ENCODE data around the gene COX19. TPM values are rescaled to one million over a fixed set of nuclear protein-coding genes. Genes with fewer than 3 reads are reported as not detected.

COX19 gene
- total RNA-seq, 2 donors from 2014 or later: 7.2 to 18.1 TPM

DNA sequence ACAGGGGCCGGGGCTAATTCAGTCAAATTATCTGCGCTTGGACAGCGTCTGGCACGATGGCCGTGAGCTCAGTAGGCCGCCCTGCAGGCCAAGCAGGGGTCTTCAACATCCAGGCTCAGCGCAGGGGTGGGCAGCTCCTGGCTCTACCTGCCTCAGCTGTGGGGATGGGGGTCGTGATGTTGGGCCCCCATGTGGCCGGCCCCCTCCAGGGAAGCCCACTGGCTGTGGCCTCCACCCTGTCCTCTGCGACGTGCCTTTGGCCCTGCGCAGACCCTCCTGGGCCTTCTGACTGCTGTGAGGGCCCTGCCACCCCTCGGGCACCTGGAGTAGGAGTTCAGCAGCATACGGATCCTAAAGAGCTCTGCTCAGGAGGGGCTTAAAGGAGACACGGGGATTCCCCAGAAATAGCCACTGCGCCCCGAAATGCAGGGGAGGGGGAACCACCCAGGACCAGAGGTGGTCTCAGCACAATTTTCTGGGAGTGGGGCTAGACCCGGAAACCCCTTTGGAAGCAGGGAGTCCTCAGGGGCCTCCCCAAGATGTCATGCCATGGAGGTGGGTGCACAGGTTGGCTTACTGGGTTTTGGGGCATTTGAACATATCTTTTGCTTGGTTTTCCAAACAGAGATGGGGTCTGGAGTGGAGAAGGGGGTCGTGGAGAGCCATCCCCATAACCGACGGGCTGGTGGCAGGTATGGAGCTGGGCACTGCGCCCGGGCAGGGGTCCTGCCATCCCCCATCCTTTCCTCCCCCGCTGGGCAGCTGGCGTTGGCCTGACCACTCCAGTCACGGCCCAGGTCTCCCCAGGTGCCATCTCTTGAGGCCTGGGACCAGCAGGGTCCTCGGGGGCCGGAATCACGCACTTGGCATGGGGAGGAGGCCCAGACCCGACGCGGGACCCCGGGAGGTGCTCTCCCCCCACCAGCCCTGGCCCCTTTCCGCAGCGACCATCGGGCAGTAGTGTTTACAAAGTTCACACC lies 16.8 kb downstream of the COX19 start:
- TF ChIP-seq, protein P1, sequence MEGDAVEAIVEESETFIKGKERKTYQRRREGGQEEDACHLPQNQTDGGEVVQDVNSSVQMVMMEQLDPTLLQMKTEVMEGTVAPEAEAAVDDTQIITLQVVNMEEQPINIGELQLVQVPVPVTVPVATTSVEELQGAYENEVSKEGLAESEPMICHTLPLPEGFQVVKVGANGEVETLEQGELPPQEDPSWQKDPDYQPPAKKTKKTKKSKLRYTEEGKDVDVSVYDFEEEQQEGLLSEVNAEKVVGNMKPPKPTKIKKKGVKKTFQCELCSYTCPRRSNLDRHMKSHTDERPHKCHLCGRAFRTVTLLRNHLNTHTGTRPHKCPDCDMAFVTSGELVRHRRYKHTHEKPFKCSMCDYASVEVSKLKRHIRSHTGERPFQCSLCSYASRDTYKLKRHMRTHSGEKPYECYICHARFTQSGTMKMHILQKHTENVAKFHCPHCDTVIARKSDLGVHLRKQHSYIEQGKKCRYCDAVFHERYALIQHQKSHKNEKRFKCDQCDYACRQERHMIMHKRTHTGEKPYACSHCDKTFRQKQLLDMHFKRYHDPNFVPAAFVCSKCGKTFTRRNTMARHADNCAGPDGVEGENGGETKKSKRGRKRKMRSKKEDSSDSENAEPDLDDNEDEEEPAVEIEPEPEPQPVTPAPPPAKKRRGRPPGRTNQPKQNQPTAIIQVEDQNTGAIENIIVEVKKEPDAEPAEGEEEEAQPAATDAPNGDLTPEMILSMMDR (IDR thresholded peaks at IDR 0.05): no peak
- no peak overlapping the region for H3K27ac ChIP-seq
- DNase-seq (ENCODE audit: low spot score) (no peak), ATAC-seq (ENCODE audit: insufficient number of reproducible peaks, low FRiP score, low read depth) (no peak)
- H3K36me3 ChIP-seq: no peaks in the 10 kb centered on the region
- H3K4me1 ChIP-seq (ENCODE audit: control insufficient read depth in 1 of 2, low read depth in 2 of 2): peaks cover 5 to 20% of the 10 kb centered on the region in 2 donors
- no peaks in the 10 kb centered on the region for H3K9me3 ChIP-seq
- H3K4me3 ChIP-seq: no peak overlapping the region
- H3K27me3 ChIP-seq (replicated peaks; ENCODE audit: insufficient read depth): no peaks in the 10 kb centered on the region

DNA sequence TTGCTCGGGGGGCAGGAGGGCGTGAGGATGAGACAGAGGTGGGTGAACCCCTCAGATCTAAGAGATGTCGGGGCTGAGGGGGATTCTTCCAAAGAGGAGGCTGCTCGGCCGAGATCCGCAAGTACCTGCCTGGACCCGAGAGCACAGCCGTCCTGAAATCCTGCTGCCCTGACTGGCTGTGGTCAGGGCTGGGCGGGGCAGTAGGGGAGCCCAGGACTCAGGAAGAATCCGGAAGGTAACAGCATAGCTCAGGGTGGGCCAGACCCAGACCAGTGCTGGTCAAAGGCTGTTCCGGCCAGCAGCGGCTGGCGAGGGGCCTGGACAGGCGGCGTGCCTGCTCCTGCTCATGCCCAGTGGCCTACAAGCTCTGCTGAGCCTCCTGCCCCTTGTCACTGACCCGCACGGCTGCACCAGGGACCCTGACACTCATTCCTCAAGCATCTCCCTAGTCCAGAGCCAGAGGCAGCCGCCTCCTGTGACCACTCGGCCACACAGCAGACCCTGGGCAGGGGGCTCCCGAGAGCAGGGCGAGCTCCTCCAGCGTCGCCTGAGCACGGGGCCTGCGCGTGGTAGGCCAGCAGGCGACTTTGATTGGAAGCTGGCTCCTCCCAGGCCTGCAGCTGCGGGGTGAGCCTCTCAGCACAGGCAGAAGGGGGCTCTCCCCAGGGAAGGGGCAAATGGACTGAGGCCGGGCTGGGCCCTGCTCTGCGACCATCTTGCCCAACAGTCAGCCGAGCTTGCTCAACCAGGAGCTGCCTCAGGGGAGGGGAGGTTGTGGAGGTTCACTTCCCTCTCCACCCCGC lies 17.7 kb downstream of the COX19 start:
- Histone ChIP-seq H3K27ac (no peak overlapping the region), H3K36me3 (no peaks in the 10 kb centered on the region), H3K4me1 (ENCODE audit: control insufficient read depth in 1 of 2, low read depth in 2 of 2) (peaks cover 8 to 19% of the 10 kb centered on the region in 2 donors), H3K4me3 (no peak overlapping the region), H3K27me3 (replicated peaks; ENCODE audit: insufficient read depth) (no peaks in the 10 kb centered on the region), H3K9me3 (no peaks in the 10 kb centered on the region)
- DNase-seq (ENCODE audit: low spot score): no peak
- TF ChIP-seq, protein P1 (IDR thresholded peaks at IDR 0.05): no peak
- ATAC-seq (ENCODE audit: insufficient number of reproducible peaks, low FRiP score, low read depth): no peak

DNA sequence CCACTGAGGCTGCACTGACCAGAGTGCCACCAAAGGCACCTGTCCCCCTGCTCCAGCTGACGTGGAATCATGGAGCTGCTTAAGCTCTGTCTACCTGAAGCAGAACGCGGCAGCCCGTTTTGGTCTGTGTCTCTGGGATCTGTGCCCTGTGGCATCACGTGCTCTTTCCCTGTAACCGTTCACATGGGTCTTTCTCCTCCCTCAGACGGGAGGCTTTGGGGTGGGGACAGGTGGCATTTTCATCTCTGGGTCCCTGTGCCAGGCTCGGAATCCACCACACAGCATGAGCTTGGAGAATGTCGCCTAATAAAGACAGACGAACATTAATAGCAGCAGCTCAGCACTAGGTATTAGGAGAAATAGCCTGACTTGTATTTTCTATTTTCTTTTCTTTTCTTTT lies 19.3 kb downstream of the COX19 start:
- Histone ChIP-seq H3K27me3 (replicated peaks; ENCODE audit: insufficient read depth) (no peaks in the 10 kb centered on the region), H3K27ac (no peak overlapping the region), H3K36me3 (no peaks in the 10 kb centered on the region), H3K4me3 (no peak overlapping the region), H3K4me1 (ENCODE audit: control insufficient read depth in 1 of 2, low read depth in 2 of 2) (peaks cover 8 to 19% of the 10 kb centered on the region in 2 donors), H3K9me3 (no peaks in the 10 kb centered on the region)
- no peak for DNase-seq (ENCODE audit: low spot score)
- no peak for ATAC-seq (ENCODE audit: insufficient number of reproducible peaks, low FRiP score, low read depth)
- TF ChIP-seq, protein P1 (IDR thresholded peaks at IDR 0.05): no peak

DNA sequence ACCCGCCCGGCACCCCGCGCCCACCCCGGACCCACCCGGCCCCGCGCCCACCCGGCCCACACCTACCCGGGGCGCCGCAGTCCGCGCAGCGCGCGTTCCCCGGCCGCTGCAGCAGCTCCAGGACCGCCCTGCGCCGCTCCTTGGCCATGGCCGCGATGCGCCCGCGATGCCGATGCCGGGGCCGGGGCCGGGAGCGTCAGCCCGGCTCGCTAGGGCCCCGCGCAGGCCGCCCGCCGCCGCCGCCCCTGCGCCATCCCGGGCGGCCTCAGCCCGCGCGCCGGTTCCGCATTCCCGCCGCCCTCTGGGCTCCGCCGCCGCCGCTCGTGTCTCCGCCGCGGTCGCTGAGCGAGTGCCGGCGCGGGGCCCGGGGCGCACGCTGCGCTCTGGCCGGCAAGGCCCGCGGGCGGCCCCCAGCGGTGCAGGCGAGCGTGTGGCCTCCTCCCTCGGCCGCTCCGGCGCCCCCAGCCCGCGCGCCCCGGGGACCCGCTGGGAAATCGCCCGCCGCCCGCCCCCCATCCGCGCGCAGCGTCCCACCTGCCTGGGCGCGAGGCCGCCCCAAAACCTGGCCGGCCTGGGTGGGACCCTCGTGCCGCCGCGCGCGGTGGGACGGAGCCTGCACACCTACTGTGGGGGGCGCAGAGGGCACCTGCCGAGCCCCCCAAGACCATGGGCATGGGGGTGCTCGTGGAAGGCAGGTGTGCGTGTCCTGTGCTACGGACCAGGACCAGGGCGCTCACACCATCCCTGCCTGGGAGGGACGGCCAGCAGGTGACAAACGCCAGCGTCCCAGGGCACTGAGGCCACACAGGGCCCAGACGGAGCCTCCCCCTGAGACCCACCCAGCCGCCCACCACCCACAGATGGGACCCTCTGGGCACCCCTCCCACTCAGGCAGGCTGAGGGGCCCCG lies 20.8 kb downstream of the COX19 start, which contains the start of gene ADAP1:
ADAP1 (minus strand) TSS at position 351 of the 909 bp plus-strand sequence; CDS start at position 148, 203 bp downstream.
- no peak for ATAC-seq (ENCODE audit: insufficient number of reproducible peaks, low FRiP score, low read depth)
- no peaks in the 10 kb centered on the region for H3K27me3 ChIP-seq (replicated peaks; ENCODE audit: insufficient read depth)

More for the DNA sequence above, 20.8 kb downstream of the COX19 start, which contains the start of gene ADAP1:
- no peak for DNase-seq (ENCODE audit: low spot score)
- peaks cover 8 to 19% of the 10 kb centered on the region in 2 donors for H3K4me1 ChIP-seq (ENCODE audit: control insufficient read depth in 1 of 2, low read depth in 2 of 2)
- no peaks in the 10 kb centered on the region for H3K9me3 ChIP-seq
- TF ChIP-seq, protein P1 (IDR thresholded peaks at IDR 0.05): no peak
- peak within 1 kb of the TSS in 1 of 2 donors; percentile 34 for H3K27ac ChIP-seq
- peak within 1 kb of the TSS; percentile 87 for H3K4me3 ChIP-seq
- H3K36me3 ChIP-seq: no peaks in the 10 kb centered on the region

All from thoracic aorta (tissue), 2 donors.